ENCODE data around the gene NCOA4.
"Not testable (repeated sequence)": the region's sequence is repeated elsewhere in the genome, so short reads cannot be mapped to it uniquely, and the experiment has no call there.

Gene NCOA4

DNA sequence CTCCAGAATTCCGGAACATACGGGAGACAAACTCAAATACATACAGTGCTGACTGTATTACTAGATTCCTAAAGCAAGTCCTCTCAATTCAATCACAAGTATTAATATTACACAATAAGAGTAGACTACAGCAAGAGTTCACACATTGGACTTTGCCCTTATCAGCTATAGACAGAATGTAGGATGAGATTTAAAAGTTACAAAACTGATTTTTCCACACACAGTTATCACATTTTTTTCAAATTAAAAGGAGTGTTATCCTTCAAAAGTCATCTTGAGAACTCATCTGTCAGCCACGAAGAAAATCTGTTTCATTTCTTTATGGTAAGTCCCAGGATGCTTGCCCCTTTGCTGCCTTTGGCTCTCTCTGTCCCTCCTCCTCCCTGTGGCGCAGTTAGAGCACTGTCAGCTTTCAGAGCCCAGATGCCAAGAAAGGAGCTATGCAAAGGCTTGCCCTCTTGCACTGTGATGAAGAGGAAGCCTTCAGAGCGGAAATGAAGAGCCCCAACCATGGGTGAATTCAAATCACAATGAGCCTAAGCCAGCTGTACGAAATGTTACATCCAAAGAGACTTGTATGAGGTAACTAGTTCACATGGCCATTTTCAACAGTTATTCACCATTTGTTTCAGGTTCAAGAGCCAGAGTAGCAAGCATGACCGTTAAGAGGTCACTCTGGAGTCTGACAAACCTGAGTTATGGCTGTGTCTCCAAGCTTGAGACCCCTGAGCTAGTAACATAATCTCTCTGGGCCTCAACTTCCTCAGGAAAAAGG is 10.7 kb downstream of the NCOA4 start:
- DNase-seq (ENCODE audit: low spot score) = no peak

DNA sequence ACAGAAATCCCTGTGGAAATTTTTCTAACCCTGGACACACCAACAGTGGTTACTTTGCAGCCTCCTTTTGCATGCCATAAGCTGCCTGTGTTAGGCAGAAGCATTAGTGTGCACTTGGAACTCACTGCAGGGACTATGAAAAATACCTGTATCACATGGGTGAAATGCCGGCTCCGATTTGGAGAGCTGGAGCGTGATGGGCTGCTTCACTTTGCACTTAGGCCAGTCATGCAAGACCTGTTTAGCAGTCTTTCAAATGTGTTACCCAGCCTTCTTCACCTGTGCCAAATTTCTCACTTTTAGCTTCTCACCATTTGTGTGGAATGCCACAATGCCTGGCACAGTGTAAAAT is 11.3 kb downstream of the NCOA4 start:
- no peak for DNase-seq (ENCODE audit: low spot score)

DNA sequence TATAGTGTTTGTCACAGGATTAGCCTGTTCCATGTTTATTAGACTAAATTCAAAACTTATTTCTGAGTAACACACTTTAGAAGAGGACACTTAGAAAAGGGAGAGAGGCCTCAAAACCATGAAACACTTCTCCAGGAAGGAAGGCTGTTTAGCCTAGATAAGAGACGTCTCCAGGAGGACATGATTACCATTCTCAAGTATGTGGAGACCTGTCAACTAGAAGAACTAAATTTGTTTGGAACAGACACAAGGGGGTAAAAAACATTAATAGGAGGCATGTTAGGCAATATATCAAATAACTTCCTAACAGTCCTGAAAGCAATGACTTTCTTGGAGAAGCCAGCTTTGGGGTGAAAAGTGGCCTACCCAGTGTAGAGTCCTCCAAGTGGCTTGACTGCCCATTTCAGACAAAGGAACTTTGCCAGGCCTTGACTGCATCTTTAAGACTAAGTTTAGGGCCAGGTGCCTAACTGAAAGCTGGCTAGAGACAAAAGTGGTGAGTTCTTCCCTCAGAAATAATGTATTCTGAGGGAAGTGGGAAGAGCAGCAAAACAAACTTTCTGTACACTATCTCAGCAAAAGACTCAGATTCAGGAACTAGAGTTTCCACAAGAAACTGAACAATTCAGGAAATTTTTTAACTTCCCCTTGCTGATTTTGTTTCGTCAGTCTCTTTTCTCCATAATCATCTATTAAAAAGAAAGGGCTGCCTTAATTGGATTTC is 11.8 kb downstream of the NCOA4 start:
- no peak for DNase-seq (ENCODE audit: low spot score)

DNA sequence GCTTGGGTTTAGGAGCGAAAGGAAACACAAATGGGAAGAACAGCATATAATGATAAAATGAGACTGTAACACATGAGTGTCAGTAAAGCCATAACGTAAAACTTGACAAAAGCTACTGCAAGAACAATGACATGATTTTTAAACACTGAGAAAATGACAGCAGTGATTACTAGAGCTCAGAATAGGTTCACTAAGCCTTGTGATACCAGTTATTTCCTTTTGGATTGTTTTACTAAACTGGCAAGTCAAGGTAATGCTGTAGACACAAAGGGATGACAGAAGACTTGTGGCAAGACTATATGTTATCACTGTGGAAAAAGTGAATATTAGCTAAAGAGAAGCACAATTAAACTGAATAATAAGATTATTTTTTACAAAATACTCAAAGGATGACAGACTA is 12.7 kb downstream of the NCOA4 start:
- no peak for DNase-seq (ENCODE audit: low spot score)

DNA sequence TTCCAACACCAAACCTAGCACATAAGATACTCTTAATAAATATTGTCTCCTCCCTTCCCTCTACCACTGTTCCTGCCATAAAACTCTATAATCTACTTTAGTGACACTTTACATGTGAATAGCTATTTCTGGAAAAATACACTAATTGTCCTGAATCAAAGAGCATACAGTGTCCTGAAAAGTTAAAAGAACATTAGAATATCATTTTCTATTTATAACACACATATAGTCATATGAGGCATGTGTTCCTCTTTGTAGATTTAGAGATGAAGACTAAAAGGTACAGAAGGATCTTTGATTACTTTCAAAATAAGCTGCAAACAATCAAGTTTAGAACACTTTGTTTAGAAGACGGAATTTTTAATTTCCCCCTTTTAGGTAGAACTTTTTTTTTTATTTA is 13.6 kb downstream of the NCOA4 start:
- no peak for DNase-seq (ENCODE audit: low spot score)

DNA sequence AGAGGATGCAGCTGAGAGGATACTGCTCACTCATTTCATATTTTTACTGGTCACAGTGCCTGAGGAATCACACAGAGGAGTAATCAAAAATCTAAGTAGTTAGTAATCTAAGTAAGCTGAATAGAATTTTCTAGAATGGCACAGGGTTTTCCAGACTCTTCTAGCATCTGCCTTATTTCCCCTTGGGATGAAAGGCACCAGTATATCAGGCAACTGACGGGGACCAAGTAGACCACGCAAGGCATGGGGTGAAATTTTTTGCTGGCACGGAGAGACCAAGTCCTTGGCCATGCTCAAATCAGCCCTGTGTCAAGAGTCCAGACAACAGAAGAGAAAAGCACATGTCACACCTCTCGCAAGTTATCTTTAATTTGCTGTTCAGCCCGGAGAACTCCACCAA is 14.2 kb downstream of the NCOA4 start:
- no peak for DNase-seq (ENCODE audit: low spot score)

DNA sequence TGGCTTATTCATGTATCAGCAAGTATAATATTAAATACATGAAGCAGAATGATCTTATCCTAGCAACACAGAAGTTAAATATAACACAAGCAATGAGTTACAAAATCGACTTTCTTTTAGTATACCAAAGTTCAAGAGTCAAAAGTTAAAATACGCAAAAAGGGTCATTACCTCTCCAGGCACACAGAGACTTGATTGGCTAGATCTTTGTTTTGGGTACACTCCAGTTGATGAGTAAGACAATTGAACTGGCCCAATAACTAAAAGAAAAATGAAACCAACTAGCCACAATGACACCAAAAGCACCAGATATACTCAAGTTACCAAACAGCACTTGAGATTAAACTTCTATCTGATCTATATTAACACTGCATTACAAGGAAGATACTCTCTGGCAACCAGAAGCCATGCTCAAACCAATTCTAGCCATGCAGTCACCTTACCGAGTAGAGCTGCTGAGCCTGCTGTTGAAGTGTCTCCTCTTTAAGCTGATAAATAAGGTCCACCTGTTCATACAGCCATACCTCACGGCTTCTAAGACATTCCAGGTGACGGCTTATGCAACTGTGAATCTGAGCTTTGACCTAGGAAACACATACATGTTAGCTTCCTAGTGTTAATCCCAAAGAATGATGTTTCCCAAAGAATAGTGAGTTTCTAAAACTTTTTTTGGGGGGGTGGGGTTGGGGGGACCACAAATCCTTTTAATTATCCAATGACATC is 15.6 kb downstream of the NCOA4 start:
- no peak for DNase-seq (ENCODE audit: low spot score)

DNA sequence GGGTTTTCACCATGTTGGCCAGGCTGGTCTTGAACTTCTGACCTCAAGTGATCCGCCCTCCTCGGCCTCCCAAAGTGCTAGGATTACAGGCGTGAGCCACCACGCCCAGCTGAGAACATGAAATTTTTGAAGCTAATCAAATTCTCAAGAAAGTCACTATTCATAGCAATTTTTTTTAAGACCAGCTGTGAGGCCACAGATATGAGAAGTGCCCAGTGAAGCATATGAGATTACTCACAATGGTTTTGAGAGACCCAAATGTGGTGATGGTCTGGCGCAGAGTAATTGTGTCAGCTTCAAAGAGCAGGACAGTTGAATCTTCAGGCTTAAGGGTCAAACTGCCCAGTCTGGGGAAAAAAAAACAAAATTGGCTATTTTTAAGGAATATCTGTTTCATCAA is 16.2 kb downstream of the NCOA4 start:
- DNase-seq (ENCODE audit: low spot score) = no peak

DNA sequence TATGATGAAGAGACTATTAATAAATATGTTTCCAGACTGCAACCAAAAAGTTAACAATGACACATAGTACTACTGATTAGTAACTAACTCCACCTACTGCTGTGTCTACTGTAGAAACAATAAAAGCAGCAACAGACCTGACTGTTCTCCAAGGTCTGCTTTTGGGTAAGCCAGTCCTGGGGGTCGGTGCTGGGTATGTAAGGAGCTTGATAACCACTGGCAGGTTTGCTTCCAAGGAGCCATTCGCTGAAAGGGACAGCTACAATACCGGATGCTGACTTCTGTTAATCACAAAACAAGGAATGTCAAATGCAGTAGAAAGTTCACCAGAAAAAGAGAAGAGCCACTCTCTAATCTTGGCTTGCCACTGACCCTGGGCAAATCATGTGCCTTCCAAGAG is 17.7 kb downstream of the NCOA4 start:
- DNase-seq (ENCODE audit: low spot score) = no peak

DNA sequence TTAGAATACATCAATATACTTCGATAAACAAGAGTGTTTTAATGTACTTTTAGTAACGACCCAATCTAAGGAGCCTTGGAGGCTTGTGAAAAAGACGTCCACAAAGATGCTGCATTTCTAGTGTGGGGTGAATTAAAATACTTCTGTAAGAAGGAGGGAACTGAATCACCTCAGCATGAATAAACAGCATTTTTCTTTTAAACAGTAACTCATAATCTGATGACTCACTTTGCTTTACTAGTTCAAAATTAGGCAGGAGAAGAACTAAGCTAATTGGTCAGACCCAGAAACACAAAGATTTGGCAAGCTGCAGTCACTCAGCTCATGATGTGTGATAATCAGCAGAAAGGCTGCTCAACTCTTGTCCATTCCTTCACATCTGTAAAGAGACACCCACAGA is 24.2 kb downstream of the NCOA4 start:
- peak; percentile 60 for DNase-seq (ENCODE audit: low spot score)

DNA sequence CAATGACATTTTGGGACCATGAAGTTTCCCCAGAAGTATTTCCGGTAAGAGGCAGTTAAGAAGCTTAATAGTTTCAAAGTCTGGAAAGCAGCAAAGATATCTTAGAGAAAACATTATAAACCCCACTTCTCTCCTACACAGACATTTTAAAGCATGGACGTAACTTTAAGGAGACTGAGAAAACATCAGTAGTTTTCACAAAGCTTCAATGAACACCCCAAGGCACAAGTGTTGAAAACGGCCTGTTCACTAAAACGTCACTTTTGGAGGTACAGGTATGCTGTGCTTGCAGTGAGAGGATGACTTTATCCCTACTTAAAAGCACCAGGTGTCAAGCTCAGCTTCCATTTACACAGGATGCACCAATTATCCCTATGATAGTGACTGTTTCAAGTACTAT is 25.0 kb downstream of the NCOA4 start:
- DNase-seq (ENCODE audit: low spot score) = no peak

DNA sequence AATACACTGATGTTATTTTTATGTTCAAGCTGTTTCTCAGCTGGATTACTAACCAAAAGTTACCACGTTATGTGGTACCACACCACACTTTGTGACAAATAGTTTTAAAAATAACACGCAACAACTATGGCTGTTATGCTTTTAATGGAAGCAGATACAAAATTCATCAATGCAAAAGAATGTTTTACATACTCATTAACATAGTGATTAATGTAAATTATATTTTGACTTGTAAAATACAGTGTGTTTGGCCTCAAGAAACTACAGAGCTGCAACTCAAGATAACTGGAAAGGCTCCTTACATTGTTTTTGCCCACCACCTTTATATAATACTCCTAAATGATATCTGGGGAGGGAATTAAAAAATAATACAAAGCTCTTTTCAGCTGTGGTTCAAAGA is 25.5 kb downstream of the NCOA4 start:
- DNase-seq (ENCODE audit: low spot score) = no peak

DNA sequence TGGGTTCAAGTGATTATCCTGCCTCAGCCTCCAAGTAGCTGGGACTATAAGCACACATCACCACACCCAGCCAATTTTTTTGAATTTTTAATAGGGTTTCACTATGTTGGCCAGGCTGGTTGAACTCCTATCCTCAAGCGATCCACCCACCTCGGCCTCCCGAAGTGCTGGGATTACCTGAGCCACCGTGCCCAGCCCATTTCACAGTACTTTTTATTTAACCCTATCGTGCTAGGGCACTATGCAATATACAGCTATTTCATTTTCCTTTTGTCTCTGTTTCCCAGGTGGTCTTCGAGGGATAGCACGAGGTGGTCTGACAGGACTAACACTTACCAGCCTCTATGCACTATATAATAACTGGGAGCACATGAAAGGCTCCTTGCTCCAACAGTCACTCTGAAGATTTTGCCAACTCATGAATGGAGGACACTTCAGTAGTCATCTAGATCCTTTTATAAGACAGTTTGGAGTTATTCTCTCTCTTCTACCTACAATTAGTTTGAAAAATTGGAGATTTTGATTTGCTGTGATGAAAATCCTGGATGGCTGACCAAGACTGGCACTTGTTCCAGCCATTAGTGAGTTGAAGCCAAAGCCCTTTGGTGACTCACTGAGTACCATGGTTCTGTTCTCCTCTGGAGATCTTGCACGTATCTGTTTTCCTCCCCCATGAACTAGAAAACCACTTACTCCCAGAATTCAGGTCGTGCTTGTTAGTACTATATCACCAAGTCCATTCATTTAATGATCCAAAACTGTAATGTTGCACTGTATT is 27.3 kb downstream of the NCOA4 start:
- DNase-seq (ENCODE audit: low spot score) = peak; percentile 32

DNA sequence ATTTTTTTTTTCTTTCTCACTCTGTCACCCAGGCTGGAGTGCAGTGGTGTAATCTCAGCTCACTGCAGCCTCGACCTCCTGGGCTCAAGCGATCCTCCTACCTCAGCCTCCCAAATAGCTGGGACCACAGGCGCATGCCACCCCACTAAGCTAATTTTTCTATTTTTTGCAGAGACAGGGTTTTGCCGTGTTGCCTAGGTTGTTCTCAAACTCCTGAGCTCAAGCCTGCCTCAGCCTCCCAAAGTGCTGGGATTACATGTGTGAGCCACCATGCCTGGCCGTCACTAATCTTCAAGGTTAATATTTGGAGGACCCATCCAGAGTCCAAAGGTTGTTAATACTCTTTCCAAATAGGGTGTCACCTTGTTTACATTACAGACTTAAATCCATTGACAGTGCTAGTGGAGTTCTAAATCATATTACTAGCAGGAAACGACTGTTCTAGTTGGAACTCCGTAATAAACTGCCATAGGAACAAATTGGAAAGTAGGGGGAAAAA is 28.2 kb downstream of the NCOA4 start:
- not testable (repeated sequence) for DNase-seq (ENCODE audit: low spot score)

DNA sequence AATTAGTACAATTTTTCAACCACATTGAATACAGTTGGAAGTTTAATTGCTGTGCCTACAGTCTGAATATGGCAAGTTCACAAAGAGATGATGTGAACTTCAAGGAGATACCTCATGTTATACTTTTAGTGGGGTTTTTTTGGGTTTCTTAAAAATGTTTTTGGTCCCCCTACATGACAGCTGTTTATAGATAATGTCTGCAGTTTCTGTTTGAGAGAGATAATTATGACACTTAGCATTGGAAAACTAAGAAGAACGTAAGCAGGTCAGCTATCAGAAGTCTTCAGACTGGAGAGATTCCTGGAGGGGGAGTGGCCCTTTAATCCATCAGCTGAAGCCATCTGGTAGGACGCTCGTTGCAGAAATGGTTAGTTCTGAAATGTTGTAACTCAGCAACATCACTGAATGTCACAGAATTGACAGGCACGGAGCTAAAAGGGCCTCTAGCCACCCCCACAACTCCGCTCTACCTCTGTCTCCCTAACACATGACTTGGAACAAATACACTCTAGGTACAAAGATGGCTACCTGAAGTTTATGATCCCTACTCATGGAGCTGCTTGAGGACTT is 29.2 kb downstream of the NCOA4 start:
- no peak for DNase-seq (ENCODE audit: low spot score)

DNA sequence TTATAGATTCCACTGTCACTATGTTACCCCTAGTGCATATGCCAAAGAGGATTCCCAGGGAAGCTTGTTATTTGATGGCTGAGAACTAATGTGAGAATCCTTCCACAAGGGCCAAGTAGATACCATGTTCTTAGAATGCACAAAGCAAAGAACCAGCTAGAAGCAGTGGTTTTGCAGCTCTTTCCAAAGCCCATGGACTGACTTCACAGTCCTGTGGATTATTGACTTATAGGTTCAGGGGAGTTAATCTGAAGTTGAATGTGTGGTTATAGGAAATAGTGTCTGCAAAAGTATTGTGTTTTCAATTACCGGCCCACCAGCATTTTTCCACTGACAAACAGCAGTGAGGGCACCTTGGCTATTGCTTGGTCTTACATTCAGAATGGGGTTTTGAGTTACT is 29.9 kb downstream of the NCOA4 start:
- no peak for DNase-seq (ENCODE audit: low spot score)

DNA sequence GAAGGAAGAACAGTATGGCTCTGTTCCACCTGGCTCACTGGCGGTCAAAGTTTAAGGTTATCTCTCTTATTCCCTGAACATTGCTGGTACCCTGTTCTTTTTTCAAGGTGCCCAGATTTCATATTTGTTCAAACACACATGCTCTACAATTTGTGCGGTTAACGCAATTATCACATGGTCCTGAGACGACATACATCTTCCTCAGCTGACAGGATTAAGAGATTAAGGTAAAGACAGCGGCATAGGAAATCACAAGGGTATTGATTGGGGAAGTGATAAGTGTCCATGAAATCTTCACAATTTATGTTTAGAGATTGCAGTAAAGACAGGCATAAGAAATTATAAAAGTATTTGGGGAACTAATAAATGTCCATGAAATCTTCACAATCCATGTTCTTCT is 30.5 kb downstream of the NCOA4 start:
- not testable (repeated sequence) for DNase-seq (ENCODE audit: low spot score)

DNA sequence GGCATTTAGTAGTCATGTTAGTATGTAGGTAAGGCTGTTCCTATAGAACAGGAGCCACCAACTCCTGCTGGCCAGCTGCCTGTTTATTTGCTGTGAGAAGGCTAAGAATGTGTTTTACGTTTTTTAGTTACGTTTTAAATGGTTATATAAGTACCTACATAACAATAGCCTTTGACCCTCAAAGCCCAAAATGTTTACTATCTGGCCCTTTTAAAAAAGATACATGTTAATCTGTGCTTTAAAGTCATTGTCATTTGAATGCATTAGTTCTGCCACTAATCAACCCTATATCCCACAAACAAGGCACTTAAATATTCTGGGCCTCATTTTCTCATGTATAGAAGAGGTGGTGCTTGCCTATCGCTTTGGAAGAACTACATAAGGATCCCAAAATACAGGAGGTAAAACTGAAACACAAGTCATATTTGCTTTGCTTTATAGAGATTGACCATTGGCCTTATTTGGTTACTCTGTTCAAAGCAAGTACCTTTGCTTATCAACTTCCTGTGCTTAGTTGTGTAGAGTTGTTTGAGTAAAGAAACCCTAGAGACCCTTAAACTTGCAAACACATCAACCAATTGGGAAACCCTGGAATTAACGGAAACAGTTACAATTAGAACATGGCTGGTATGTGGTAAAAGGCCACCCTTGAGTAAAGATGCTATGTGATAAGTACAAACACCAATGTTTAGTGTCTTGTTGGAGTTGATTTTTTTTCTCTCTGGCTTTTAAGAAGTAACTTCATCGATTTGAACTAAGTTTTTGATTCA is 32.2 kb downstream of the NCOA4 start:
- no peak for DNase-seq (ENCODE audit: low spot score)

DNA sequence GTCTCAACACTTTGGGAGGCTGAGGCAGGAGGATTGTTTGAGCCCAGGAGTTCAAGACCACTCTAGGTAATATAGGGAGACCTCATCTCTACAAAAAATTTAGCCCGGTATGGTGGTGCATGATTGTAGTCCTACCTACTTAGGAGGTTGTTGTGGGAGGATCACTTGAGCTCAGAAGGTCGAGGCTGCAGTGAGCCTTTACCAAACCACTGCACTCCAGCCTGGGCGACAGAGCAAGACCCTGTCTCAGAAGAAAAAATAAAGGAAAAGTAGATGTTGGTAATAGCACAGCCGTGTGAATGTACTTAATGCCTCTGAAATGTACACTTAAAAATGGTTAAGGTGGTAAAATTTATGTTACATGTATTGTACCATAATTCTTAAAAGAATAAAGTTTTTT is 32.9 kb downstream of the NCOA4 start:
- no peak for DNase-seq (ENCODE audit: low spot score)

DNA sequence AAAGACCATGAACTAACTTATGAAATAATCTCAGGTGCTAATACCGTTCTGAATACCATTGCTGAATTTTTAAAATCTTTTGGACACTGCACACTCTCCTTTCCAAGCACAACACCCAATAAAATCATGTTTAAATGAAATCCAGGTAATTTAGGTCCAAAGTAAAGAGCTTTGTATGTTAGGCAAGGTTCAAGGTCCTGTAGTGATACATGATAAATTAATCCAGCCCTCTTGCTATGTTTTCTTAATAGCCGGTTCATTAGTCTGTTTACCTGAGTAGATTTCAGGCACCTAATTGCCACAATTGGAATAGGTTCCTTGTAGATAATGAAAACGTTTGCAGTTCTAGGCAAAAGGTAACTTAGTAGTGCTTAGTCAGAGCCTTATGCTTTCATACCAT is 44.8 kb downstream of the NCOA4 start:
- not testable (repeated sequence) for DNase-seq (ENCODE audit: low spot score)

DNA sequence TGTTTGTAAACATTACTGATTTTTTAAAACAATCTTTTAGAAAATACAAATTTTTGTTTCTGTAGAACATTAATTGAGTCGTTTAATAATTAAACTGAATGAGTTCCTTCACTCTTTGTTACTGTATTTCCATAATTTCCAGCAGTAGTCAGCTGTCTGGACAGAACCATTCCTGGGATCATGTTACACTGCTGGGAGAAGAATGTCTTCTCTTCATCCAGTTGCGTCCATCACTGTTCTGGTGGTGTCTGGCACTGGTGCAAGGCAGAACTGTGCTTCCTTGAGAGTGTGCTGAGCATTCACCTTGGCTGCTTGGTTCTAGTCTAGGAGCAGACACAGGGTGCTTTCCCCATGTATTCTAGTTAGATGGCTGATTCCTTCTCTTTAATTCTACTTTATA is 46.0 kb downstream of the NCOA4 start:
- not testable (repeated sequence) for DNase-seq (ENCODE audit: low spot score)
